H1 (cell line): ENCODE results near the gene MVK. TPM values are rescaled to one million over a fixed set of nuclear protein-coding genes. Genes with fewer than 3 reads are reported as not detected.

Experiments
- CBX8 ChIP-seq: fragments of 300-800, 300-1000 bp; sonication (generic); IDR thresholded peaks from 2 replicates; pipeline ENCODE4 v1.7.1; 2016; ENCODE audit warnings: low read depth, low read length, borderline replicate concordance
- EGR1 ChIP-seq: IDR thresholded peaks from 2 replicates; pipeline ENCODE4 v1.6.1; 2011; ENCODE audit warnings: low read depth, low read length, borderline replicate concordance
- GABPA ChIP-seq: IDR thresholded peaks from 2 replicates; pipeline ENCODE4 v1.6.1; 2011; ENCODE audit warnings: mild to moderate bottlenecking, low read length, moderate library complexity, borderline replicate concordance; ENCODE audit not compliant: insufficient read depth
- PHF8 ChIP-seq: fragments of 200-600 bp; sonication (generic); conservative IDR thresholded peaks from 2 replicates; pipeline ENCODE4 v1.7.1; 2012; ENCODE audit warnings: low read depth, mild to moderate bottlenecking, inconsistent platforms, low read length, moderate library complexity
- SUZ12 ChIP-seq: fragments of 200-600 bp; sonication (generic); IDR thresholded peaks from 2 replicates; pipeline ENCODE4 v1.6.1; 2012; ENCODE audit warnings: mild to moderate bottlenecking, inconsistent platforms, low read length, moderate library complexity, mixed read lengths
- TAF1 ChIP-seq: IDR thresholded peaks from 2 replicates; pipeline ENCODE4 v1.6.1; 2011; ENCODE audit warnings: mild to moderate bottlenecking, low read depth, low read length
- polyA plus RNA-seq, 7 experiments: library from polyadenylated mRNA; depleted of rRNA in 3 of 7; stranded (reverse) in 5 of 7; unstranded in 2 of 7; fragments of >200 nt in 5 of 7; fragments of 200-250 nt in 2 of 7; gene quantifications; 1 replicate in 5 of 7; 2 replicates in 1 of 7; 4 replicates in 1 of 7; pipeline versions ENCODE4 v1.2.1 to v1.2.3, GENCODE V29; 2011 to 2013; ENCODE audit warnings: missing spikeins in 2 of 7, mixed read lengths in 2 of 7
- total RNA-seq: library from RNA; stranded (reverse); fragmentation: NEBNext Ultra II Directional; extraction: Animal tissue kit (Norgen Biotek cat#: 25700); gene quantifications from 2 replicates; pipeline ENCODE4 v1.2.1, GENCODE V29; 2021
- TF ChIP-seq, protein P1 (sequence below): fragments of 300-600 bp; sonication (generic); IDR thresholded peaks from 2 replicates; pipeline ENCODE4 v1.7.1; 2012; ENCODE audit warnings: low read length, moderate library complexity, mild to moderate bottlenecking, inconsistent platforms; ENCODE audit not compliant: insufficient replicate concordance

The MVK gene
- total and polyA plus RNA-seq, 2 of the 8 experiments (the other 6 are each of a cell fraction or from before 2014, with no cell fraction given) = 15.7 to 20.9 TPM

DNA sequence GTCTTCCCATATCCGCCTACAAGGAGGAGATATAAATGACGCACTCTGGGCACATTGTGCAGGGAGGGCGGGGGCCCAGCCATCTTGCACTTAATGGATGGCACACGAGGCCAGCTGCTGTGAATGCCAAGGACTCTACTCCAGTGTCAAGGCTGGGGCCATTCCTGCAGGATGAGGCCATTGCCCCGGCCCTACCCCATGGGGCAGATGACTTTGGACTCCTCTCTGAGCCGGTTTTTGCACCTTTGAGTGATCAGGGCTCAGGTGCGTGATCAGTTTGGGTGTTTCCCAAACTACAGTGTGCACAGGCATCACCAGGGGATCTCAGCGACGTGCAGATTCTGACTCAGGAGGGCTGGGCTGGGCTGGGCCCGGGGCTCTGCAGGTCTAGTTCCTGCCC is 16.4 kb upstream of the MVK start (continued):
- TF ChIP-seq EGR1 (no peak), SUZ12 (no peak), TAF1 (no peak), PHF8 (no peak), GABPA (no peak), CBX8 (no peak)
- TF ChIP-seq, protein P1, sequence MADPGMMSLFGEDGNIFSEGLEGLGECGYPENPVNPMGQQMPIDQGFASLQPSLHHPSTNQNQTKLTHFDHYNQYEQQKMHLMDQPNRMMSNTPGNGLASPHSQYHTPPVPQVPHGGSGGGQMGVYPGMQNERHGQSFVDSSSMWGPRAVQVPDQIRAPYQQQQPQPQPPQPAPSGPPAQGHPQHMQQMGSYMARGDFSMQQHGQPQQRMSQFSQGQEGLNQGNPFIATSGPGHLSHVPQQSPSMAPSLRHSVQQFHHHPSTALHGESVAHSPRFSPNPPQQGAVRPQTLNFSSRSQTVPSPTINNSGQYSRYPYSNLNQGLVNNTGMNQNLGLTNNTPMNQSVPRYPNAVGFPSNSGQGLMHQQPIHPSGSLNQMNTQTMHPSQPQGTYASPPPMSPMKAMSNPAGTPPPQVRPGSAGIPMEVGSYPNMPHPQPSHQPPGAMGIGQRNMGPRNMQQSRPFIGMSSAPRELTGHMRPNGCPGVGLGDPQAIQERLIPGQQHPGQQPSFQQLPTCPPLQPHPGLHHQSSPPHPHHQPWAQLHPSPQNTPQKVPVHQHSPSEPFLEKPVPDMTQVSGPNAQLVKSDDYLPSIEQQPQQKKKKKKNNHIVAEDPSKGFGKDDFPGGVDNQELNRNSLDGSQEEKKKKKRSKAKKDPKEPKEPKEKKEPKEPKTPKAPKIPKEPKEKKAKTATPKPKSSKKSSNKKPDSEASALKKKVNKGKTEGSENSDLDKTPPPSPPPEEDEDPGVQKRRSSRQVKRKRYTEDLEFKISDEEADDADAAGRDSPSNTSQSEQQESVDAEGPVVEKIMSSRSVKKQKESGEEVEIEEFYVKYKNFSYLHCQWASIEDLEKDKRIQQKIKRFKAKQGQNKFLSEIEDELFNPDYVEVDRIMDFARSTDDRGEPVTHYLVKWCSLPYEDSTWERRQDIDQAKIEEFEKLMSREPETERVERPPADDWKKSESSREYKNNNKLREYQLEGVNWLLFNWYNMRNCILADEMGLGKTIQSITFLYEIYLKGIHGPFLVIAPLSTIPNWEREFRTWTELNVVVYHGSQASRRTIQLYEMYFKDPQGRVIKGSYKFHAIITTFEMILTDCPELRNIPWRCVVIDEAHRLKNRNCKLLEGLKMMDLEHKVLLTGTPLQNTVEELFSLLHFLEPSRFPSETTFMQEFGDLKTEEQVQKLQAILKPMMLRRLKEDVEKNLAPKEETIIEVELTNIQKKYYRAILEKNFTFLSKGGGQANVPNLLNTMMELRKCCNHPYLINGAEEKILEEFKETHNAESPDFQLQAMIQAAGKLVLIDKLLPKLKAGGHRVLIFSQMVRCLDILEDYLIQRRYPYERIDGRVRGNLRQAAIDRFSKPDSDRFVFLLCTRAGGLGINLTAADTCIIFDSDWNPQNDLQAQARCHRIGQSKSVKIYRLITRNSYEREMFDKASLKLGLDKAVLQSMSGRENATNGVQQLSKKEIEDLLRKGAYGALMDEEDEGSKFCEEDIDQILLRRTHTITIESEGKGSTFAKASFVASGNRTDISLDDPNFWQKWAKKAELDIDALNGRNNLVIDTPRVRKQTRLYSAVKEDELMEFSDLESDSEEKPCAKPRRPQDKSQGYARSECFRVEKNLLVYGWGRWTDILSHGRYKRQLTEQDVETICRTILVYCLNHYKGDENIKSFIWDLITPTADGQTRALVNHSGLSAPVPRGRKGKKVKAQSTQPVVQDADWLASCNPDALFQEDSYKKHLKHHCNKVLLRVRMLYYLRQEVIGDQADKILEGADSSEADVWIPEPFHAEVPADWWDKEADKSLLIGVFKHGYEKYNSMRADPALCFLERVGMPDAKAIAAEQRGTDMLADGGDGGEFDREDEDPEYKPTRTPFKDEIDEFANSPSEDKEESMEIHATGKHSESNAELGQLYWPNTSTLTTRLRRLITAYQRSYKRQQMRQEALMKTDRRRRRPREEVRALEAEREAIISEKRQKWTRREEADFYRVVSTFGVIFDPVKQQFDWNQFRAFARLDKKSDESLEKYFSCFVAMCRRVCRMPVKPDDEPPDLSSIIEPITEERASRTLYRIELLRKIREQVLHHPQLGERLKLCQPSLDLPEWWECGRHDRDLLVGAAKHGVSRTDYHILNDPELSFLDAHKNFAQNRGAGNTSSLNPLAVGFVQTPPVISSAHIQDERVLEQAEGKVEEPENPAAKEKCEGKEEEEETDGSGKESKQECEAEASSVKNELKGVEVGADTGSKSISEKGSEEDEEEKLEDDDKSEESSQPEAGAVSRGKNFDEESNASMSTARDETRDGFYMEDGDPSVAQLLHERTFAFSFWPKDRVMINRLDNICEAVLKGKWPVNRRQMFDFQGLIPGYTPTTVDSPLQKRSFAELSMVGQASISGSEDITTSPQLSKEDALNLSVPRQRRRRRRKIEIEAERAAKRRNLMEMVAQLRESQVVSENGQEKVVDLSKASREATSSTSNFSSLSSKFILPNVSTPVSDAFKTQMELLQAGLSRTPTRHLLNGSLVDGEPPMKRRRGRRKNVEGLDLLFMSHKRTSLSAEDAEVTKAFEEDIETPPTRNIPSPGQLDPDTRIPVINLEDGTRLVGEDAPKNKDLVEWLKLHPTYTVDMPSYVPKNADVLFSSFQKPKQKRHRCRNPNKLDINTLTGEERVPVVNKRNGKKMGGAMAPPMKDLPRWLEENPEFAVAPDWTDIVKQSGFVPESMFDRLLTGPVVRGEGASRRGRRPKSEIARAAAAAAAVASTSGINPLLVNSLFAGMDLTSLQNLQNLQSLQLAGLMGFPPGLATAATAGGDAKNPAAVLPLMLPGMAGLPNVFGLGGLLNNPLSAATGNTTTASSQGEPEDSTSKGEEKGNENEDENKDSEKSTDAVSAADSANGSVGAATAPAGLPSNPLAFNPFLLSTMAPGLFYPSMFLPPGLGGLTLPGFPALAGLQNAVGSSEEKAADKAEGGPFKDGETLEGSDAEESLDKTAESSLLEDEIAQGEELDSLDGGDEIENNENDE = no peak
